ENCODE results near the gene TRAPPC2L. TPM values are rescaled to one million over a fixed set of nuclear protein-coding genes. Genes with fewer than 3 reads are reported as not detected.

The TRAPPC2L gene
- total RNA-seq, 1 donor from 2014 or later, result 60.1 TPM

DNA sequence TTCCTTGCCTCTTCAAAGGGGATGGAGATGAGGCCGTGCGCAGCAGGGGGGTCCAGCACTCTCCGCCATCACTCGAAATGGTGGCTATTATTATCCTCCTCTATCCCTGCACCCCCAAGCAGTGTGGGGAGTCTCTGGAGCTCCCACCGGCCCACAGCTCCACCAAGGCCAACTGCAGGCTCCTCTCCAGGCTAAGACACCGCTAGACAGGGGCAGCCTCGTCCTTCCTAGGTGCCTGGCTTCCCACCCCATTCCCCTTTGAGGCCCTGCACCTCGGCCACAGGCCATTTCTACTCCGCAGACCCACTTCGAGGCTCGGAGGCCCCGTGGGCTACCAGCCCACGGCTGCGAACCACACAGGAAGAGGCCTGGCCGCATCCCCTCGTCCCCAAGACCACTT lies 49.1 kb downstream of the TRAPPC2L start:
- no peak for DNase-seq (ENCODE audit: low read depth)

- DNase-seq (ENCODE audit: low read depth), result no peak
Measured at GRCh38 chr16:88906535-88907105, 49.7 kb downstream of the TRAPPC2L start.

DNA sequence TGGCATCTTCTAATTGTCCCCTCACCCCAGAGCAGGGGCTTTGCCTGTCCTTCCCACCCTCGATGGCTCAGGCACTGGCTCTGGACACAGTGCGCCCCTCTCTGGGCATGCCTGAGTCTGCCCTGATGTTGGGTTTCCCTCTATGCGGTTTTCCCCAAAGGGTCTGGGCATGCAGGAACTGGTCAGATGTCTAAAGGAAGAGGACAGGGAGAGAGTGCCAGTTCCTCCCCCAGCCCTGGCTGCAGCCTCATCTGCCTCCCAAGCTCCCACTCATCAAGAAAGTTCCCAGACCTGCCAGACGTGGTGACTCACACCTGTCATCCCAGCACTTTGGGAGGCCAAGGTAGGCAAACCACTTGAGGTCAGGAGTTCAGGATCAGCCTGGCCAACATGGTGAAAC lies 50.8 kb downstream of the TRAPPC2L start:
- peak; percentile 68 for DNase-seq (ENCODE audit: low read depth)

DNA sequence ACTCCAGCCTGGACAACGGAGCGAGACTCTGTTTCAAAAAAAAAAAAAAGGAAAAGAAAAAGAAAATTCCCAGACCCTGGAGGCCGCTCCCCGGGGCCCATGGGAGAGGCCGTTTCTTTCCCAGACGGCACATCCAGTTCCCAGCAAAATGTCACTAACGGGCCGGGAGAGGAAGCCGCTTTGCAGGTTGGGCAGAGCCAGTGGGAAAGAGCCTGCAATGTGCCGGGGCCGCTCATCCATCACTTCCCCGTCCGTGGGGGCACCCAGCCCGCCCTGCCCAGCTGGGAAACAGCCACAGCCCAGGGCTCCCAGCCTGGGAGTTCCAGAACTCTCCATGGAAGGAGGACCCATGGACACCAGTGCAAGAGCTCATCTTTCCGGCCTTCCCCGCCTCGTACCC lies 51.4 kb downstream of the TRAPPC2L start:
- no peak for DNase-seq (ENCODE audit: low read depth)

- DNase-seq (ENCODE audit: low read depth), result peak; percentile 66
Measured at GRCh38 chr16:88909431-88910210, 52.7 kb downstream of the TRAPPC2L start.

DNA sequence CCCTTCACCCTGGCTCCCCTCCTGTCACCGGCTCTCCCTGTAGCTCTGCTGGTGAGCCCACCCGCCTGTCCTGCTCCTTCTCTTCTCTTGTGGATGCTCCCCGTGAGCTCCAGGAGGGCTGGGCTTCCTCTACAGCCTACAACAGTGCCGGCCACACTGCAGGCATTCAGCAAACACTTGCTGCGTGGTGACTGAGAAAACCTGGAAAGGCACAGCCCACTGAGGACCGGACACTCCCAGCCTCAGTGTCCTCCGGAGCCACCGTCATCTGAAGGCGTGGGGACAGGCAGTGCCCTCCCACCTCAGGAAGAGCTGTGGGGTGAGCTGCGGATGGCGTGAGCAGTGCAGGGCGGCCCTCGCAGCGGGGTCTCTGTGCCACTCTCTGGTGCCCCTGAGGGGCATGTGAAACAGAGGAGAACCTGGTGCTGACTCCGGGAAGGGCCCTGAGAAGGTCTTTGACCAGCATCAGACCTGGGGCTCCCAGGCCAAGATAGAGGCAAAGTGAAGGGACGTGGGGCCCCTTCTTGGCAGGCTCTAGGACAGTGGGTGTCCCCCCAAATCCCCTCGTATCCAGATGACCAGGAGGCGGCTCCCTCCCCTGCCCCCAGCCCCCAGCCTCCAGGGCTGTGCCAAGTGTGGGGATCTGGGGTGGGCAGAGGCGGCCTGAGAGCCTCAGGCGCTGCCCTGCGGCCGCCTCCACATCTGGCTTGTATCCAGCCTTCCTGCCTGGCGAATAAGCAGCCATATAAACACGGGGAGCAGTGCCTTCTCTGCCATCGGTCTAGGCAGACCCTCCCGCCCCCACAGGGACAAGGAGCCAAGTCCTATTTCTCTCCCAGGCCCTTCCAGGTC lies 53.6 kb downstream of the TRAPPC2L start:
- DNase-seq (ENCODE audit: low read depth), result no peak

DNA sequence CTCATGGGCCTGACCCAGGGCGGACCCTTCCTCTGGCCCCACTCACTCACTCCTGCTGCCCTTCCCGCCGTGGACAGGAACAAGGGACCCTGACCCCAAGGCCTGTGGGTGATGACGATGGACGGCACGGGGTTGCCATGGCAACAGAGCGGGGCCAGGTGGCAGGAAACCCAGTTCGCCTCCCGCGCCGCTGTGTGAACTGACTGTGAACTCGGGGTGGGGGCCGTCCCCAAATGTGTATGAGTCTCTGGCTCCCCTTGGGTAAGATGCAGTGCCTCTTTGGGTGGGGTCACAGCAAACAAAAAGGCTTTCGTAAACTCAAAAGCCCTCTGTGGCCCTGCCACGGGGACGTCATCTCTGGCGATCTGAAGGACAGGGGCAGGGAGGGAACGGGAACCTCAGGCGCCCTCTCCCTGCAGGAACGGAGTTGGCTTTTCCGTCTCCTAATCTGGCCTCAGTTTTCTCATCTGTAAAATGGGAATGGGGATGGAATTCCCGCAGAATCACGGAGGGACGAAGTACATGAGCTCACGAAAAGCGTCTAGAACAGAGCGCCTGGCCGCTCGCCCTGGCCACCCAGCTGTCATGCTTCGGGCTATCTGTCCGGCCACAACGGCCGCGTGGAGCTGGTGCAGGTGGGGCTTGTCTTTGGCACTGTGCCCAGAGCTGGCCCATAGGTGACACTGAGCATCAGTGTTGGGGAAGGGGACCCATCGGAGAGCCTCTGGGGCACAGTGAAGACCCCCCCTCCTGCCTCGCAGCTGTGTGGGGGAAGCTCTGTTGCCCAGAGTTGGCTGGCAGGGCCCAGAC lies 54.4 kb downstream of the TRAPPC2L start:
- DNase-seq (ENCODE audit: low read depth), result no peak

DNA sequence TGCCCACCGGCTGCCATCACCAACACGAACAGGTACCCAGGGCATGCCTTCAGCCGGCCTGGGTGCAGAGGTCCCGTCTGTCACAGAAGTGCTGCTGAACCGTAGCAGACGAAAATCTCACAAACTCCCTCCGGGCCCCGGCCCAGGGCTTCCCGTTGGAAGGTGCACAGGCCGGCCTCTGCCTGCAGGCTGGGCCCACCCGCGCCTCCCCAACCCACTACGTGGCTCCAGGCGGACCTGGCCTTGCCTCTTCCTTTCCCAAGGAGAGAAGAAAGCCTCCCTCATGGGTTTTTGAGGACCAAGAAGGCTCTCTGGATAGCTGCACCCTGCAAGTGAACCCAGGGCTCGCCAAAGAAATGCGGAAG lies 55.0 kb downstream of the TRAPPC2L start:
- DNase-seq (ENCODE audit: low read depth), result no peak

Other genes starting within 250 kb of the TRAPPC2L start
- gene IL17C, start 218.6 kb upstream of the TRAPPC2L start, total RNA-seq, result not detected in 2 replicates
- 0.26 and 1.0 TPM in 2 replicates for gene CYBA, start 206.1 kb upstream of the TRAPPC2L start, total RNA-seq
- gene MVD, start 194.0 kb upstream of the TRAPPC2L start, total RNA-seq, result 55.8 and 177 TPM in 2 replicates
- 0.10 and 7.3 TPM in 2 replicates for gene SNAI3, start 170.6 kb upstream of the TRAPPC2L start, total RNA-seq
- gene RNF166, start 150.7 kb upstream of the TRAPPC2L start, total RNA-seq, result 18.7 and 26.1 TPM in 2 replicates
- gene CTU2, start 150.6 kb upstream of the TRAPPC2L start, total RNA-seq, result 12.6 and 20.6 TPM in 2 replicates
- 198 and 238 TPM in 2 replicates for gene PIEZO1, start 71.9 kb upstream of the TRAPPC2L start, total RNA-seq
- gene CDT1, start 53.3 kb upstream of the TRAPPC2L start, total RNA-seq, result 0.16 and 1.9 TPM in 2 replicates
- gene APRT, start 45.2 kb upstream of the TRAPPC2L start, total RNA-seq, result 86.9 and 89.3 TPM in 2 replicates
- 26.8 and 34.8 TPM in 2 replicates for gene GALNS, start 180 bp upstream of the TRAPPC2L start, total RNA-seq
- gene PABPN1L, start 9.5 kb downstream of the TRAPPC2L start, total RNA-seq, result 0.11 TPM in 1 of 2 replicates, not detected in the other
- gene CBFA2T3, start 120.1 kb downstream of the TRAPPC2L start, total RNA-seq, result 0.72 and 1.7 TPM in 2 replicates
- gene ACSF3, start 236.7 kb downstream of the TRAPPC2L start, total RNA-seq, result 17.3 and 19.7 TPM in 2 replicates

All from myocyte (in vitro differentiated cells).